NCI-H226 (cell line): Measurements from ENCODE around the gene TBC1D10A.

Experiments used
- DNase-seq: peaks from one replicate; pipeline ENCODE4 v3.0.0-alpha.2; 2015

Gene TBC1D10A

DNA sequence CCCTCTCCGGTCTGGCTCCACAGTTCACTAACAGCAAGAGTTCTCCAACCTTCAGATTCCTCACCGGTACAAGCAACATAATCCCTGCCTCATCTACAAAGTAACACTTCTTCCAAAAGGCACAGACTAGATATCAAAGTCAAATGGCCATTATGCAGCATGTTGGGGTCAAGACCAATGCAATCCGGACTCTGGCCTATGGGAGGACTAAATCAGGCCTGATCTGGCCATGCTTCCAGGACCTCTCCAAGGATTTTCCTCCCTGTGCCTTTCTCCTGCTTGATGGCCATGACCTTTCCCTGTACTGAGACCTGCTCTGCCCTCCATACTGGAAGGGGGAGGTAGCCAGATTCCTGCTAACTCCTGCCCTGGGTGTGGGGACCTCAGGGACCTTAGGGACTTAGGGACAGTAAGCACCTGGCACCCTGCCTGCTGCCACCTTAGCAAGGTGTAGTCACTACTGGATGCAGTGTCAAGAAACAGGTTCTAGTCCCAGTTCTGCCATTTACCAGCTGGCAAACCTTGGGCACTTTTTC is 6.7 kb downstream of the TBC1D10A start:
- no peak for DNase-seq

DNA sequence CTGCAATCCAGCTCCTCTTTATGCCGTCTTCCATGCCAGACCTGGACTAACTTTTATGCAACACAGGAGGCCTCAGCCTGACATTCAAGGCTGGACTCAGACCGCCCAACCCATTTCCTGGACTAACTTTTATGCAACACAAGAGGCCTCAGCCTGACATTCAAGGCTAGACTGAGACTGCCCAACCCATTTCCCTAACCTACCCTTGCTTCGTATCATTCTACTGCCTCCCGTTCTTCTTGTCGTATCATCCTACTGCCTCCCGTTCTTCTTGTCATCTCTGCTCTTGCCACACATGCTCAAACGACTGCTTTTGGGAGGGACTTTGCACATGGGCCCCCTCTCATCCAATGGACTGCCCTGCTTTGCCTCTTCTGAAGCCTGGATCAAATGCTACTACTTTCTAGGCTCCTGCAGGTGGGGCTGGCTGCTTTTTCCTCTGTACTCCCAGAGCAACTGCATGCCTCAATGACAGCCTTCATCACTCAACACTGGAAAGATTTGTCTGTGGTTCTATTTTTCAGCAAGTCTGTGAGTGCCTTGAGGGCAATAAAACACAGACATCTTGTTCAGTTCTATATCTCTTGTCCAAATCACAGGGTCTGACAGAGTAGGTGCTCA is 7.8 kb downstream of the TBC1D10A start:
- no peak for DNase-seq

- no peak for DNase-seq
Observed at GRCh38 chr22:30317778-30318177, 9.0 kb downstream of the TBC1D10A start.

DNA sequence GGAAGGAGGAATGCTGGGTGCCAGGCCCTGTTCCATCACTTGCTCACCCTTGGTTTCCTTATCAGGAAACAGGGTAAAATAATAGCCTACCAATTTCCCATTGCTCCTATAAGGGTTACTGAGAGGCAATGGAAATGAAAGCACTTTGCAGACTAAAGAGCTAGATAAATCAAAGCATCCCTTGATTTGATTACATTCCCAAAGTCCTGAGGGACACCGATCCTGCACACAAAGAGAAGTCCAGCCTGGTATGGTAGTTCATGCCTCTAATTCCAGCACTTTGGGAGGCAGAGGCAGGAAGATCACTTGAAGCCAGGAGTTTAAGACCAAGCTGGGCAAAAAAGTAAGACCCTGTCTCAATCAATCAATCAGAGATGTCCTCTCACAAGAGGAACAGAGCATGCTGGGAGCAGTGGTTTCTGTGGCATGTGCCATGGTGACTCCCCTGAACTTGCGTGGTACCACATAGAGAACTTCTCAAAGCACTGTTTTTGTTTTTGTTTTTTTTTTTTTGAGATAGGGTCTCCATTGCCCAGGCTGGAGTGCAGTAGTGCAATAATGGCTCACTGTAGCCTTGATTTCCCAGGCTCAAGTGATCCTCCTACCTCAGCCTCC is 10.7 kb downstream of the TBC1D10A start:
- no peak for DNase-seq

DNA sequence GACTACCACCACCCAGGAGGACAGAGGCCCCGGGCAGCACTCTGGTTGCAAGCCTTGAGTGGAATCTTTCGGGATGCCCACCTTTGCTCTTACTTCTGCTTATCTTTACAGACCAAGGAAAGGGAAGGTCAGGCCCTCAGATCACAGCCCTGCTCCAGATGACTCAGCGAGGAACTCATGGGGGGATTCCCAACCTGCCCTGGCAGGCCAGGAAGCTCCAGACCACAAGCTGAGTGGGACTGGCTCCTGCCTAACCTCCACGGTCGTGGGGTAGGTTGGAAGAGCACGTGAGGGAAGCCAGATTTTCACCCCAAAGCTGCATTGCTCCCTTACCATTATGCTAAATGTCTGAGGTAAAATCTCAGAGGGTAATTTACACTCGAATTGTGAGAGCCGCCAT is 11.8 kb downstream of the TBC1D10A start:
- DNase-seq, result peak; percentile 65

GRCh38 chr22:30313527-30314363 is 13.0 kb downstream of the TBC1D10A start:
- DNase-seq, result peak; percentile 12

DNA sequence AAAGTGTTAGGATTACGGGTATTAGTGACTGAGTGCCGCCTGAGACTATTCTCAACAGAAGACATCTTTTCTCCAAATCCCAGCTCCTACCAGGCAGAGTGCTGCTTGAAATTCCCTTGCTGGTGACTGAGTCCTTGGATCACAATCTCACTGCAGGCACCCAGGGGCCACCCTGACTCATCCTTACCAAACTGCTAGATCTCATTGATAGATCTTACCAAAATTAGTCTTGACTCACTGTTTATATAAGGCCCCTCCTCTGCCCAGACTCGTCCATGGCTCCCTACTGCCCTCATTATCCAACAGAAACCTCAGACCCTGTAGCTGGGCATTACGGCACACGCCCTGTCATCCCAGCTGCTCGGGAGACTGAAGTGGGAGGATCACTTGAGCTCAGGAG is 14.7 kb downstream of the TBC1D10A start:
- peak; percentile 15 for DNase-seq

- peak; percentile 70 for DNase-seq
Observed at GRCh38 chr22:30310881-30311771, 15.6 kb downstream of the TBC1D10A start.

DNA sequence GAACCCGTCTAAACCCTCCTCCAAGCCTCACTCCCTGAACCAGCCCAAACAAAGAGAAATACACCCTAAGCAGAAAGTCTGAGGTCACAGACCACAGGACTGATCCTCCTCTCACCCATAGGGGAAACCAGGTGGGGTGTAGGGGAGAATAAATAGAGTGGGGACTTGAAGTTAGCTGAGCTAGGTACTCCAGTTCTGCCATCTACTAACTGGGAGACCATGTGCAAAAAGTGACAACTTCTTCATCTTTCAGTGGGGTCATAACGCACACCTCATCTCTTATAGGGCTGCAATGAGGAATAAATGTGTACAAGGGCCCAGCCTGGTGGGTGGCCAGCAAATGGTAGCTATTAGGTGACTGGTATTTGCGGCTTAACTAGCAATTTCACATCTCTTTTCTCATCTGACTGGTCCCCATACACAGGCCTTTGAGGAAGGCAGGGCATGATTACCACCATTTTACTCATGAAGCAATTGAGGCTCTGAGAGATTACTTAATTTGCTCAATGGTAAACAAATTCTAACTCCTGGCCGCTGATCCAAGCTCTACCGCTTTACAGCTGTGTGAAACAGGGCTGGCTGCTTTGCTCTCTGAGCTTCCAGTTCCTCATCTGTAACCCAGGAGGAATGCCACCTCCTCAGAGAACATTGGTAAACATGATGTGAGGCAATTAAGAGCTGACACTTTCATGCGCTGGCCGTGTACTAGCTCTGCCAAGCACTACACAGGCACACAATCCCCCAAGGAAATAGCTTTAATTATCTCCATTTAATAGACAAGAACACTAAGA is 16.6 kb downstream of the TBC1D10A start:
- no peak for DNase-seq

- DNase-seq, result no peak
Observed at GRCh38 chr22:30308518-30309230, 18.1 kb downstream of the TBC1D10A start.

DNA sequence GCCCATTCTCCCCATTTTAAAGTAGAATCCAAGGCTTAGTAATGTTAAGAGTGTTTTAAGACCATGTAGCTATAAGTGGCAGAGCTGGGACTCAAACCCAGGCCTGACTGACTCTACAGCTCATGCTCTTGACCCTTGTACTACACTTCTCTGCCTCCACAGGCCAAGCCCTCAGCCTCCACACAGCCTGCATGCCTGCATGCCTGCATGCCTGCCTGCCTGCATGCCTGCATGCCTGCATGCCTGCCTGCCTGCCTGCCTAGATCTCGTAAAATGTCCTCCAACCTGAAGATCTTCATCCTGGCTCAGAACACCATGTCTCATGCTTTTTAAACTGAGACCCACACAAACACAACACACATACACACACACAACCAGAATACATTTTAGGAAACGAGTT is 18.6 kb downstream of the TBC1D10A start:
- no peak for DNase-seq

- DNase-seq, result no peak
Observed at GRCh38 chr22:30307041-30307574, 19.6 kb downstream of the TBC1D10A start.

GRCh38 chr22:30306627-30307011 is 20.1 kb downstream of the TBC1D10A start:
- DNase-seq, result no peak

- DNase-seq, result no peak
Observed at GRCh38 chr22:30305906-30306626, 20.7 kb downstream of the TBC1D10A start.

- DNase-seq, result no peak
Observed at GRCh38 chr22:30305519-30305905, 21.2 kb downstream of the TBC1D10A start.

GRCh38 chr22:30304495-30305244 is 22.1 kb downstream of the TBC1D10A start:
- no peak for DNase-seq

GRCh38 chr22:30302810-30303138 is 24.0 kb downstream of the TBC1D10A start:
- no peak for DNase-seq

DNA sequence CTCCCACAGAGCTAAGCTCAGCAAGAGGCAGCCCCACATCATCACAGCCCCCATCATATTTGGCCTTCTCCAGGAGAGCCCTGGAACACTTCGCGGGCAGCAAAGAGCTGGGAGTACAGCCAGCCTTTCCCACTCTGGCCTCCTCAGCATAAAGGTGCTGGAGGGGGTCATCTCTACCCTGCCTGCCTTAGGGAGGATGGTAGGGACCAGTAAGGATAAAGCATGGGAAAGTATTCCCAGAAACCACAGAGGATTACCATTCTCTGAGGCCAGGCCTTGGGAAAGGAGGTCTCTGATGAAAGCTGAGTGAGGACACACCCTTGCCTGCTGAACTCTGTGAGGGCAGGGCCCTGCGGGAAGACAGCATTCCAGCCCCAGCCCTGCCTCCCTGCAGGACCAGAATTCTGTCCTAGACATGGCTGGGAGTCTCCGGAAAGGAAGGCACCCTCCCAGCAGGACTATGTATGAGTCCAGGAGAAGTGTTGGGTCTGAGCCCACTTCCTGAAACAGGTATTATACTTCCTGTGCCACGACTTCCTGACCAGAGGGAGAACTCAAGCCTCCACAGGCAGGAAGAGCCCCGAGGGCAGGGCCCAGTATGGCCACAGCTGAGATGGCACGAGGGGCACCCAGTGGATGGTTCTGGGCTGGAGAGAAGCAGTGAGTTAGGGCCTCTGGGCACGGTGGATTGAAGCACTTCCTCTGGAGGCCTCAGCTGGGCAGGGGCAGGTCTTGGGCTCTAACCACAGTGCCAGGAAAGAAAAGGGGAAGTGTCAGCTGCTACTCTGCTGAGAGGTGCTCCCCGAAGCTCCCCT is 24.5 kb downstream of the TBC1D10A start:
- DNase-seq, result peak; percentile 82

GRCh38 chr22:30299322-30299721 is 27.4 kb downstream of the TBC1D10A start:
- no peak for DNase-seq
